T-helper 2 cell treated with Interferon-gamma antibody and Interleukin-4, amounts not matched to agents 5 μg/mL and 100 μg/mL, for 36 hours (primary cell): ENCODE measurements around the gene LRRC14B.
"Not testable (repeated sequence)": the region's sequence is repeated elsewhere in the genome, so short reads cannot be mapped to it uniquely, and the experiment has no call there.

ENCODE experiments used
- DNase-seq: peaks from one replicate; pipeline ENCODE4 v3.0.0; 2021; ENCODE audit warnings: low spot score
- H3K27ac Mint-ChIP-seq: one replicate; pipeline ENCODE4 v1.8.0; 2021; ENCODE audit warnings: mild to moderate bottlenecking, mixed read lengths
- H3K27me3 Mint-ChIP-seq: one replicate; pipeline ENCODE4 v1.8.0; 2021; ENCODE audit warnings: low read depth, mixed read lengths
- H3K36me3 Mint-ChIP-seq: one replicate; pipeline ENCODE4 v1.8.0; 2021; ENCODE audit warnings: low read depth, mixed read lengths
- H3K4me1 Mint-ChIP-seq: one replicate; pipeline ENCODE4 v1.8.0; 2021; ENCODE audit warnings: low read depth, mixed read lengths
- H3K4me3 Mint-ChIP-seq: one replicate; pipeline ENCODE4 v1.8.0; 2022; ENCODE audit warnings: mild to moderate bottlenecking, moderate library complexity, mixed read lengths
- H3K9me3 Mint-ChIP-seq: one replicate; pipeline ENCODE4 v1.8.0; 2021; ENCODE audit warnings: mixed read lengths

Gene LRRC14B

DNA sequence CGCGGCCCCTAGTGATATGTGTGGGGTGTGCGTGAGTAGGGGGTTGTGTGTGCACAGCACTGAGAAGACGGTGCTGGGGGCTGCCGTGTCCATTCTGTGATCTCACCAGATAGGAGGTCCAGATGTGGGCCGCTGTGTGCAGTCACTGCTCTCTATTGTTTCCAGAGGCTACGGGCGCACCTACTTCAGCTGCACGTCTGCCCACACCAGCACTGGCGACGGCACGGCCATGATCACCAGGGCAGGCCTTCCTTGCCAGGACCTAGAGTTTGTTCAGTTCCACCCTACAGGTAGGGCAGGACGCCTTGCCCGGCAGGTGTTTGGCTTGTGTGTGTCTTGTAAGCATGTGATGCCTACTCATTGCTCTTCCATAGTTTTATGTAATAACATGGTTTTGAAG is 39.4 kb downstream of the LRRC14B start:
- Mint-ChIP-seq H3K27ac (no peak overlapping the region), H3K4me3 (no peak overlapping the region), H3K27me3 (no peaks in the 10 kb centered on the region), H3K36me3 (peaks cover 62% of the 10 kb centered on the region), H3K9me3 (no peaks in the 10 kb centered on the region), H3K4me1 (peaks cover 5% of the 10 kb centered on the region)
- no peak for DNase-seq

DNA sequence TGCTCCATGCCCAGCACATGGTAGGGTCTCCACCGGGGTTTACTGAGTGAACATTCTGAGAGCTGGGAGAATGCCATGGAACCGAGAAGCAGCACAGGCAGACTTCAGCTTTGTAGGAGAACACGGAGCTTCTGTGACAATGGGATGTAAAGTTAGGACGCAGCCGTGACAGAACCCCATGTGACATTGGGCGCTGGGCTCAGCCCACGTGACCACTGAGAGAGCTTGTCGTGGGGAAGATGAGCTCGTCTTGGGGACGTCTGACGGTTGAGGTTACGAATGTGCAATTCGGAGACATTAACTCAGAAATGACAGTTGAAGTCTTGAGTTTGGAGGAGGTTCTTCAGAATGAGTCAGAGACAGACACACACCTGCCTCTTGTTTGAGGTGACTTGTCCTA is 40.4 kb downstream of the LRRC14B start:
- Mint-ChIP-seq H3K4me3 (no peak overlapping the region), H3K27me3 (no peaks in the 10 kb centered on the region), H3K27ac (no peak overlapping the region), H3K4me1 (peaks cover 5% of the 10 kb centered on the region), H3K9me3 (no peaks in the 10 kb centered on the region), H3K36me3 (peaks cover 61% of the 10 kb centered on the region)
- DNase-seq = no peak

DNA sequence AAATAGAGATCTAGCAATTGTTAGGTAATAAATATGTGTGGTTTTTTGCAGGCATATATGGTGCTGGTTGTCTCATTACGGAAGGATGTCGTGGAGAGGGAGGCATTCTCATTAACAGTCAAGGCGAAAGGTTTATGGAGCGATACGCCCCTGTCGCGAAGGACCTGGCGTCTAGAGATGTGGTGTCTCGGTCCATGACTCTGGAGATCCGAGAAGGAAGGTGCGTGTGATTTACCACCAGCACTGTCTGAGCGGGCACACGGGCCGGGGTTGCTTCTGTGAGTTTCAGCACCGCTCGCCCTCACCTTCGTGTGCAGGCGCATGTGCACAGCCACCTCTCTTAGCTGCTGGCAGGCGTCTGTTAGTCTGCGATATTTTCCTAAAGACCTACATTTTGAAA is 42.1 kb downstream of the LRRC14B start:
- H3K27ac Mint-ChIP-seq, H3K4me3 Mint-ChIP-seq, H3K9me3 Mint-ChIP-seq, DNase-seq, H3K4me1 Mint-ChIP-seq, H3K27me3 Mint-ChIP-seq: not testable (repeated sequence)
- peaks cover 57% of the 10 kb centered on the region for H3K36me3 Mint-ChIP-seq

DNA sequence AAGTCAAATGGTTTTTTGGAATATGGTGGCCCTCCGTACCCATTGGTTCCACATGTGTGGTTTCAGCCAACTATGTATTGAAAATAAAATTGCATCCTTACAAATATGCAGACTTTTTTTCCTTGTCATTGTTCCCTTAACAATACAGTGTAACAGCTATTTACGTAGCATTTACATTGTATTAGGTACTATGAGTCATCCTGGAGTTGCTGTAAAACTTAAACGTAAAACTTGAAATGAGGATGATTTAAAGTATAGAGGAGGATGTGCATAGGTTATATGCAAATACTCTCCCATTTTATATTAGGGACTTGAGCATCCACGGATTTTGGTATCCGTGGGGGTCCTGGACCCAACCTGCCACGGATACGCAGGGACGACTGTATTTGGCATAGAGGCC is 43.2 kb downstream of the LRRC14B start:
- Mint-ChIP-seq H3K9me3 (no peaks in the 10 kb centered on the region), H3K4me1 (no peaks in the 10 kb centered on the region), H3K4me3 (no peak overlapping the region), H3K27ac (no peak overlapping the region), H3K27me3 (no peaks in the 10 kb centered on the region), H3K36me3 (peaks cover 51% of the 10 kb centered on the region)
- no peak for DNase-seq

DNA sequence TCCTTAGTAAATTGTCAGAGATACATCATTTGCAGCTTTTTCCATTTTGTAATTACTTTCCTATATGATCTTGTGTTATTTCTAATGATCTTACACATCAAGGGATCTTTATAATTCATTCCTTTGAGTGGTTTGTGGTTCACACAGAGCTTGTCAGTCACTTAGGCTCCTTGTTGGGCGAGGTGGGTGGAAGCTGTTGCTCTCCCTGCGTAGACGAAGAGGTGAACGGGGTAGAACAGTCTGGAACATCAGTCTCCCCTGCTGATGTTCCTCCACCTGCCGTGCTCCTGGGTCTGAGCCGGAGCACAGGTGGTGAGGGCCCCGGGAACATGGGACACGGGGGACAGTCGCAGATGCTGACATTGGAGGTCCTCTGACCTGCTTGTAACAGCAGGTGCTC is 44.2 kb downstream of the LRRC14B start:
- not testable (repeated sequence) for H3K4me3 Mint-ChIP-seq, H3K4me1 Mint-ChIP-seq, H3K27ac Mint-ChIP-seq, DNase-seq, H3K9me3 Mint-ChIP-seq, H3K27me3 Mint-ChIP-seq
- H3K36me3 Mint-ChIP-seq = peaks cover 55% of the 10 kb centered on the region

DNA sequence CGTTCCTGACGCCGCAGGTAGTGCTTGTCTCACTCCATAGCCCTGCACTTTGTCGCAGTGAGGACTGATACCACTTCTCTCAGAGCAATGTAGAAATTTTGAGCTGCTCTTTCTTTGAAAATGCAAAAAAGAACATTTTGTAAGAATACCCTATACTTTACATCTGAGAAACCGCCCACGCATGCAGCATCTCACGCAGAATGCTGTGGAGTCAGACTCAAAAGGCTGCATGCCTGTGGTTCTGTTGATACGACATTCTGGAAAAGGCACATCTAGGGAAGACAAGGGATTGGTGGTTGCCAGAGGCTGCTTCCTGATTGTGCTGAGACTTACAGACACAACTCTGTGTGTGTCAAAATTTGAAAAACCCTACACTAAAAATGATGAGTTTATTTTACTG is 46.6 kb downstream of the LRRC14B start:
- DNase-seq, H3K9me3 Mint-ChIP-seq, H3K4me1 Mint-ChIP-seq, H3K4me3 Mint-ChIP-seq, H3K27me3 Mint-ChIP-seq, H3K27ac Mint-ChIP-seq: not testable (repeated sequence)
- peaks cover 63% of the 10 kb centered on the region for H3K36me3 Mint-ChIP-seq

DNA sequence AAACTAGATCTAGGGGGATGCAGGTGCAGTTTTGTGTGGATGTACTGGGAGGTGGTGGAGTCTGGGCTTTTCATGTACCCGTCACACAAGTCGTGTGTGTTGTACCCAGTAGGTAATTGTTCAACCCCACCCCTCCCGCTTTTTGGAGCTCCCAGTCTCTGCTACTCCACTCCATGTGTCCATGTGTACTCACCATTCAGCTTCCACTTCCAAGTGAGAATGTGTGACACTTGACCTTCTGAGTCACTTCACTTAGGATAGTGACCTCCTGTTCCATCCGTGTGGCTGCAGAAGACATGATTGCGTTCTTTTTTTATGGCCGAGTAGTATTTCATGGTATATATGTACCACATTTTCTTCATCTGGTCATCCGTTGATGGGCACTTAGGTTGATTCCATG is 49.3 kb downstream of the LRRC14B start:
- Mint-ChIP-seq H3K4me1 (peaks cover 16% of the 10 kb centered on the region), H3K36me3 (peaks cover 56% of the 10 kb centered on the region)
- not testable (repeated sequence) for H3K27ac Mint-ChIP-seq, DNase-seq, H3K27me3 Mint-ChIP-seq, H3K9me3 Mint-ChIP-seq, H3K4me3 Mint-ChIP-seq

DNA sequence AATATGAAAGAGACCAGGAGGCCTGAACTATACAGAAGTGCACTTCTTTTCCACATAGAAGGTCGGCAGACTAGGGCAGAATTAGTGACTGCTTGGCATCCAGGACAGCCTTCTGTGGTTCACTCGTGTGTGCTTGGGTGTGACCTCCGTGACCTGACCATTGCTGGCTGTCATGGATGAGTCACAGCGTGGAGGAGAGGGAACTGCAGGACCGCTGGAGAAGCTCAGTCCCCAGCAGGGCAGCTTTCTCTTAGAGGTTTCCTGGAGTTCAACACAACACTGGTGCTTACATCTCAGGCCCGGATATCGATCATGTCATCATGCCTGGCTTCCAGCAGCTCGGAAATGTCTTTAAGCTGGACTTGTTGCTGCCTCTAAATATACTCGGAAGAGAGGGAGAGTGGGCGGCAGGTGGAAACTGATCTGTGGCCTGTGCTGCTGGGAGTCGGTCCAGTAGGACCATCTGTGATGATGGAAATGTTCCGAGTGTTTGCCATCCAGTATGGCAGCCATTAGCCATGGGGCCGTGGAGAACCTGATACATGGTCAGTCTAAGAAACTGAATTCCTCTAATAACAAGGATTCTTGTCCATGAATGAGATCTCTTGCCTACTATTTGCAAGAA is 49.9 kb downstream of the LRRC14B start:
- peaks cover 59% of the 10 kb centered on the region for H3K36me3 Mint-ChIP-seq
- not testable (repeated sequence) for H3K27me3 Mint-ChIP-seq, H3K4me3 Mint-ChIP-seq, H3K9me3 Mint-ChIP-seq, DNase-seq, H3K27ac Mint-ChIP-seq
- peaks cover 16% of the 10 kb centered on the region for H3K4me1 Mint-ChIP-seq

DNA sequence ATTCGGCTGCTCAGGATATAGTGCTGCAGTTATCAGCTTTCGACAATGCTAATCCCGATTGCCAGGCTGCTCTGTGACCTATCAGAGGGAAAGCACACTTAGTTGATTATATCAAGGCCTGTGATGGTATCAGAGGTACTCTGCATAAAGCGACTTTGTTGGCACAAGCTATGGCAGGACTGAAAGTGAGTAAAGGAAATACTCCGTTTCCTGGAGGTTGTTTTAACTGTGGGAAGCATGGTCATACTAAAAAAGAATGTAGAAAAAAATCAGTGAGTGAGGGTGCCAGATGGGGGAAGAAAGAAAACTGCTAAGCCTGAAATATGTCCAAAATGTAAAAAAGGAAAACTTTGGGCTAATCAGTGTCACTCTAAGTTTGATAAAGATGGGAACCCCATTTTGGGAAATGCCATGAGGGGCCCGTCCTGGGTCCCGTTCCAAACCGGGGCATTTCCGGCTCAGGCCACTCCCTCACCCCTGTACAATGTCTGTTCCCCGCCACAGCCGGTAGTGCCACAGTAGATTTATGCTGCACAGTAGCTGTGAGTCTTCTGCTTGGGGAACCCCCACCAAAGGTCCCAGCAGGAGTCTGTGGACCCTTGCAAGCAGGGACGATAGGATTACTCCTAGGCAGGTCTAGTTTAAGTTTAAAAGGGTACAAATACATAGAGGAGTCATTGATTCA is 52.5 kb downstream of the LRRC14B start:
- H3K27ac Mint-ChIP-seq = peak overlapping the region; percentile 71
- H3K9me3 Mint-ChIP-seq, H3K27me3 Mint-ChIP-seq: not testable (repeated sequence)
- DNase-seq = peak; percentile 16
- H3K4me1 Mint-ChIP-seq = peaks cover 16% of the 10 kb centered on the region
- peak overlapping the region; percentile 49 for H3K4me3 Mint-ChIP-seq
- peaks cover 68% of the 10 kb centered on the region for H3K36me3 Mint-ChIP-seq

DNA sequence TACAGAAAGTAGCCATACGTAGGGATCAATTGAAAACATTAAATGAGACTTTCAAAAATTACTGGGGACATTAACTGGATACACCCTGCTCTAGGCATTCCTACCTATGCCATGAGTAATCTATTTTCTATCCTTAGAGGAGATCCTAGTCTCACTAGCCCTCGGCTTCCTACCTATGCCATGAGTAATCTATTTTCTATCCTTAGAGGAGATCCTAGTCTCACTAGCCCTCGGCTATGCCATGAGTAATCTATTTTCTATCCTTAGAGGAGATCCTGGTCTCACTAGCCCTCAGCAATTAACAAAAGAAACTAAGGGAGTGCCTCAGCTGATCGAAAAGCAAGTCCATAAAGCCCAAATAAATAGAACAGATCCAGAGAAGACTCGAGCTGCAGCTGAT is 54.4 kb downstream of the LRRC14B start:
- H3K36me3 Mint-ChIP-seq = peaks cover 75% of the 10 kb centered on the region
- not testable (repeated sequence) for H3K27ac Mint-ChIP-seq, H3K9me3 Mint-ChIP-seq, H3K4me3 Mint-ChIP-seq, H3K27me3 Mint-ChIP-seq, DNase-seq
- peaks cover 16% of the 10 kb centered on the region for H3K4me1 Mint-ChIP-seq
